SK-N-SH treated with all-trans-retinoic acid at 6 μM for 48 hours (cell line): ENCODE measurements around the gene PSD.

Source experiments
- GLIS3 ChIP-seq: fragments of 250-450 bp; sonication (Bioruptor Pico); IDR thresholded peaks from 2 replicates; pipeline ENCODE4 v1.5.0; 2020; ENCODE audit warnings: mild to moderate bottlenecking, moderate library complexity
- PATZ1 ChIP-seq: fragments of 250-450 bp; sonication (Bioruptor Pico); IDR thresholded peaks from 2 replicates; pipeline ENCODE4 v1.8.0; 2020; ENCODE audit warnings: mild to moderate bottlenecking, moderate library complexity, borderline replicate concordance
- RARB ChIP-seq: fragments of 250-450 bp; sonication (Bioruptor Pico); IDR thresholded peaks from 2 replicates; pipeline ENCODE4 v1.8.0; 2021; ENCODE audit warnings: mild to moderate bottlenecking, moderate library complexity
- TOX ChIP-seq: fragments of 250-450 bp; sonication (Bioruptor Pico); IDR thresholded peaks from 2 replicates; pipeline ENCODE4 v1.8.0; 2021; ENCODE audit warnings: mild to moderate bottlenecking, moderate library complexity, borderline replicate concordance
- TSHZ2 ChIP-seq: fragments of 250-450 bp; sonication (Bioruptor Pico); IDR thresholded peaks from 2 replicates; pipeline ENCODE4 v1.5.0; 2020; ENCODE audit warnings: mild to moderate bottlenecking, moderate library complexity
- ZC3H10 ChIP-seq: fragments of 250-450 bp; sonication (Bioruptor Pico); IDR thresholded peaks from 2 replicates; pipeline ENCODE4 v1.5.1; 2021; ENCODE audit warnings: mild to moderate bottlenecking, moderate library complexity
- ZFP30 ChIP-seq: fragments of 450-650 bp; formaldehyde crosslinking; IDR thresholded peaks from 2 replicates; pipeline ENCODE4 v1.5.0; 2022; ENCODE audit warnings: mild to moderate bottlenecking, moderate library complexity
- ZNF8 ChIP-seq: fragments of 450-650 bp; formaldehyde crosslinking; IDR thresholded peaks from 2 replicates; pipeline ENCODE4 v1.5.0; 2020; ENCODE audit warnings: mild to moderate bottlenecking, moderate library complexity

GRCh38 chr10:102461187-102462054 is 42.8 kb upstream of the PSD start:
- peak; percentile 28; the same call in 1 of the 2 replicates for TF ChIP-seq PATZ1
- TF ChIP-seq TSHZ2 (CRISPR knock-in tag), result 0 out of 2 replicates have a peak, but pooled peaks have one; percentile 6
- no peak for TF ChIP-seq TOX (CRISPR knock-in tag)
- no peak for TF ChIP-seq ZNF8 (CRISPR knock-in tag)
- TF ChIP-seq RARB (CRISPR knock-in tag), result no peak
- no peak for TF ChIP-seq ZC3H10
- TF ChIP-seq ZFP30, result no peak
- TF ChIP-seq GLIS3 (CRISPR knock-in tag), result no peak
